K562 (cell line): ENCODE measurements around the gene CDKN1B. TPM values are rescaled to one million over a fixed set of nuclear protein-coding genes. Genes with fewer than 3 reads are reported as not detected.

Source experiments
- FOXJ3 ChIP-seq: sonication (generic); formaldehyde crosslinking; IDR thresholded peaks from 2 replicates; pipeline ENCODE4 v1.4.0; 2020; ENCODE audit warnings: mild to moderate bottlenecking, missing genetic modification reagents
- HDAC8 ChIP-seq: fragments of 450-650 bp; IDR thresholded peaks from 2 replicates; pipeline ENCODE4 v1.6.1; 2016; ENCODE audit warnings: mild to moderate bottlenecking, missing genetic modification characterization, moderate library complexity, missing compliant biosample characterization
- NUFIP1 ChIP-seq: fragments of 450-650 bp; IDR thresholded peaks from 2 replicates; pipeline ENCODE4 v1.6.1; 2018; ENCODE audit not compliant: partially characterized antibody
- PHB2 ChIP-seq: fragments of 450-650 bp; IDR thresholded peaks from 2 replicates; pipeline ENCODE4 v1.6.1; 2017; ENCODE audit warnings: low read depth
- SMARCC2 ChIP-seq: fragments of 450-650 bp; IDR thresholded peaks from 2 replicates; pipeline ENCODE4 v1.6.1; 2017; ENCODE audit warnings: antibody characterized with exemption, moderate library complexity, mild to moderate bottlenecking, low read depth
- SP2 ChIP-seq: IDR thresholded peaks from 2 replicates; pipeline ENCODE4 v1.6.1; 2011; ENCODE audit warnings: mild to moderate bottlenecking, low read depth, low read length, moderate library complexity; ENCODE audit not compliant: poor library complexity, severe bottlenecking; ENCODE audit errors: extremely low read depth
- TCFL5 ChIP-seq: fragments of 250-450 bp; sonication (Bioruptor Pico); conservative IDR thresholded peaks from 2 replicates; pipeline ENCODE4 v1.6.1; 2021; ENCODE audit warnings: mild to moderate bottlenecking, moderate library complexity, matching md5 sums
- TFAM ChIP-seq: fragments of 250-450 bp; sonication (Bioruptor Pico); conservative IDR thresholded peaks from 2 replicates; pipeline ENCODE4 v1.5.0; 2021; ENCODE audit warnings: mild to moderate bottlenecking, moderate library complexity
- ZC3H8 ChIP-seq: fragments of 450-650 bp; IDR thresholded peaks from 2 replicates; pipeline ENCODE4 v1.6.1; 2017
- ZMIZ1 ChIP-seq, 2 experiments: fragments of 150-350 bp in 1 of 2; IDR thresholded peaks; 2 replicates each; pipeline ENCODE4 v1.6.1; 2012 to 2016; ENCODE audit warnings: low read depth in 2 of 2, low read length in 2 of 2, mild to moderate bottlenecking in 1 of 2, moderate library complexity in 1 of 2
- ZNF134 ChIP-seq: fragments of 250-450 bp; sonication (Bioruptor Pico); conservative IDR thresholded peaks from 2 replicates; pipeline ENCODE4 v1.4.0; 2020
- ZNF175 ChIP-seq: fragments of 200-800 bp; sonication (Bioruptor generic); IDR thresholded peaks from 2 replicates; pipeline ENCODE4 v1.6.1; 2016; ENCODE audit warnings: low read depth, mild to moderate bottlenecking, missing genetic modification characterization, missing compliant biosample characterization
- ZNF253 ChIP-seq: fragments of 250-450 bp; sonication (Bioruptor Pico); conservative IDR thresholded peaks from 2 replicates; pipeline ENCODE4 v1.6.1; 2021; ENCODE audit warnings: mild to moderate bottlenecking
- polyA plus RNA-seq, 8 experiments: library from polyadenylated mRNA; depleted of rRNA in 4 of 8; stranded (reverse) in 5 of 8; unstranded in 3 of 8; fragments of >200 nt; fragmentation: Nextera tagmentation in 2 of 8; fragmentation: Illumina TruSeq in 1 of 8; extraction: Ambion mirVana in 2 of 8; extraction: Trizol in 1 of 8; gene quantifications; 2 replicates each; pipeline versions ENCODE4 v1.2.1 to v1.2.3, GENCODE V29; 2011 to 2014; ENCODE audit warnings: inconsistent platforms in 1 of 8, missing spikeins in 1 of 8
- total RNA-seq, 7 experiments: library from RNA; depleted of rRNA in 6 of 7; stranded (reverse); fragments of >200 nt in 6 of 7; fragmentation: Illumina TruSeq in 2 of 7; extraction: Trizol in 2 of 7; gene quantifications; 2 replicates each; pipeline versions ENCODE4 v1.2.1 to v1.2.3, GENCODE V29; 2011 to 2021; ENCODE audit warnings: low replicate concordance in 1 of 7
- TF ChIP-seq, protein P1 (sequence below): sonication (generic); formaldehyde crosslinking; IDR thresholded peaks from 2 replicates; pipeline ENCODE4 v1.8.1; 2023; ENCODE audit warnings: missing genetic modification reagents, mild to moderate bottlenecking, borderline replicate concordance
- TF ChIP-seq, protein P2 (sequence below): fragments of 450-650 bp; IDR thresholded peaks from 2 replicates; pipeline ENCODE4 v1.6.1; 2016; ENCODE audit warnings: borderline replicate concordance

Gene CDKN1B
- total and polyA plus RNA-seq, 9 of the 15 experiments (the other 6 are each of a cell fraction or from before 2014, with no cell fraction given) = 2.6 to 35.2 (median 15.5) TPM

GRCh38 chr12:12725086-12725955 lies 8.2 kb downstream of the CDKN1B start (continued):
- TF ChIP-seq, protein P1, sequence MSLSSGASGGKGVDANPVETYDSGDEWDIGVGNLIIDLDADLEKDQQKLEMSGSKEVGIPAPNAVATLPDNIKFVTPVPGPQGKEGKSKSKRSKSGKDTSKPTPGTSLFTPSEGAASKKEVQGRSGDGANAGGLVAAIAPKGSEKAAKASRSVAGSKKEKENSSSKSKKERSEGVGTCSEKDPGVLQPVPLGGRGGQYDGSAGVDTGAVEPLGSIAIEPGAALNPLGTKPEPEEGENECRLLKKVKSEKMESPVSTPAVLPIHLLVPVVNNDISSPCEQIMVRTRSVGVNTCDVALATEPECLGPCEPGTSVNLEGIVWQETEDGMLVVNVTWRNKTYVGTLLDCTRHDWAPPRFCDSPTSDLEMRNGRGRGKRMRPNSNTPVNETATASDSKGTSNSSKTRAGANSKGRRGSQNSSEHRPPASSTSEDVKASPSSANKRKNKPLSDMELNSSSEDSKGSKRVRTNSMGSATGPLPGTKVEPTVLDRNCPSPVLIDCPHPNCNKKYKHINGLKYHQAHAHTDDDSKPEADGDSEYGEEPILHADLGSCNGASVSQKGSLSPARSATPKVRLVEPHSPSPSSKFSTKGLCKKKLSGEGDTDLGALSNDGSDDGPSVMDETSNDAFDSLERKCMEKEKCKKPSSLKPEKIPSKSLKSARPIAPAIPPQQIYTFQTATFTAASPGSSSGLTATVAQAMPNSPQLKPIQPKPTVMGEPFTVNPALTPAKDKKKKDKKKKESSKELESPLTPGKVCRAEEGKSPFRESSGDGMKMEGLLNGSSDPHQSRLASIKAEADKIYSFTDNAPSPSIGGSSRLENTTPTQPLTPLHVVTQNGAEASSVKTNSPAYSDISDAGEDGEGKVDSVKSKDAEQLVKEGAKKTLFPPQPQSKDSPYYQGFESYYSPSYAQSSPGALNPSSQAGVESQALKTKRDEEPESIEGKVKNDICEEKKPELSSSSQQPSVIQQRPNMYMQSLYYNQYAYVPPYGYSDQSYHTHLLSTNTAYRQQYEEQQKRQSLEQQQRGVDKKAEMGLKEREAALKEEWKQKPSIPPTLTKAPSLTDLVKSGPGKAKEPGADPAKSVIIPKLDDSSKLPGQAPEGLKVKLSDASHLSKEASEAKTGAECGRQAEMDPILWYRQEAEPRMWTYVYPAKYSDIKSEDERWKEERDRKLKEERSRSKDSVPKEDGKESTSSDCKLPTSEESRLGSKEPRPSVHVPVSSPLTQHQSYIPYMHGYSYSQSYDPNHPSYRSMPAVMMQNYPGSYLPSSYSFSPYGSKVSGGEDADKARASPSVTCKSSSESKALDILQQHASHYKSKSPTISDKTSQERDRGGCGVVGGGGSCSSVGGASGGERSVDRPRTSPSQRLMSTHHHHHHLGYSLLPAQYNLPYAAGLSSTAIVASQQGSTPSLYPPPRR (CRISPR knock-in tag) = no peak
- TF ChIP-seq FOXJ3 (CRISPR knock-in tag) = no peak
- TF ChIP-seq NUFIP1 = no peak
- no peak for TF ChIP-seq TFAM (CRISPR knock-in tag)
- TF ChIP-seq HDAC8 (tag) = no peak
- no peak for TF ChIP-seq SP2
- no peak for TF ChIP-seq ZNF134
- no peak for TF ChIP-seq ZNF253 (CRISPR knock-in tag)
- TF ChIP-seq, protein P2, sequence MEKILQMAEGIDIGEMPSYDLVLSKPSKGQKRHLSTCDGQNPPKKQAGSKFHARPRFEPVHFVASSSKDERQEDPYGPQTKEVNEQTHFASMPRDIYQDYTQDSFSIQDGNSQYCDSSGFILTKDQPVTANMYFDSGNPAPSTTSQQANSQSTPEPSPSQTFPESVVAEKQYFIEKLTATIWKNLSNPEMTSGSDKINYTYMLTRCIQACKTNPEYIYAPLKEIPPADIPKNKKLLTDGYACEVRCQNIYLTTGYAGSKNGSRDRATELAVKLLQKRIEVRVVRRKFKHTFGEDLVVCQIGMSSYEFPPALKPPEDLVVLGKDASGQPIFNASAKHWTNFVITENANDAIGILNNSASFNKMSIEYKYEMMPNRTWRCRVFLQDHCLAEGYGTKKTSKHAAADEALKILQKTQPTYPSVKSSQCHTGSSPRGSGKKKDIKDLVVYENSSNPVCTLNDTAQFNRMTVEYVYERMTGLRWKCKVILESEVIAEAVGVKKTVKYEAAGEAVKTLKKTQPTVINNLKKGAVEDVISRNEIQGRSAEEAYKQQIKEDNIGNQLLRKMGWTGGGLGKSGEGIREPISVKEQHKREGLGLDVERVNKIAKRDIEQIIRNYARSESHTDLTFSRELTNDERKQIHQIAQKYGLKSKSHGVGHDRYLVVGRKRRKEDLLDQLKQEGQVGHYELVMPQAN = no peak
- no peak for TF ChIP-seq SMARCC2
- TF ChIP-seq ZMIZ1 (IDR thresholded peaks at IDR 0.05; ENCODE audit: low read depth in 2 of 2, low read length in 2 of 2) = peak in 1 of 2 experiments; percentile 6; a peak in 1 of 4 replicates
- no peak for TF ChIP-seq PHB2
- peak; percentile 50; the same call in 1 of the 2 replicates for TF ChIP-seq ZNF175
- TF ChIP-seq TCFL5 (CRISPR knock-in tag) = no peak
- no peak for TF ChIP-seq ZC3H8
